D721Med (cell line): Measurements from ENCODE around the gene RBFA.

Experiments used
- DNase-seq: peaks from one replicate; pipeline ENCODE4 v3.0.0; 2011; ENCODE audit warnings: low spot score; ENCODE audit not compliant: insufficient read length
- FAIRE-seq: peaks from 2 replicates; lab custom pipeline; 2011; peaks lifted over from hg19 to GRCh38; lab: Jason Lieb, UNC
- CTCF ChIP-seq: IDR thresholded peaks from 2 replicates; pipeline ENCODE4 v1.5.1; 2012; ENCODE audit warnings: mild to moderate bottlenecking, control low read depth; ENCODE audit not compliant: insufficient read depth; ENCODE audit errors: missing control alignments

Gene RBFA

GRCh38 chr18:80041424-80041823, 7.2 kb downstream of the RBFA start:
- FAIRE-seq = no peak
- DNase-seq = no peak
- TF ChIP-seq CTCF = no peak

DNA sequence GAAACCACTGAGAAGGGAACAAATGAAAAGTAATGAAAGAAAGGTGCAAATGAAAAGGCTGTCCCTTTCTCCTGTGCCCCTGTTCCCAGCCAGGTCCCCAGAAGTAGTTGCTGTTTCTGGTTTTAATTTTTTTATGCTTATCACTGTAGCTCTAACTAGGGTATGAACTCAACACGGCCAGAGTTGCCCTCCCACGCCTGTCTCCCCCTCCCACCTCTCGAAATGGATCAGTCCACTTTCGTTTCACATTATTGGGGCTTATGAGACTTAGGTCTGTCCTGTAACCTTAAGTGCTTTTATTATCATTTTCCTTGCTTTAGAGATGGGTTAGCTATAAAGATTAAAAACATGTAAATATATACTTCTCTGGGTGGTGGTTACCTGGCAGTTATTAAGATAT, 8.6 kb downstream of the RBFA start:
- FAIRE-seq (no peak), DNase-seq (no peak)
- no peak for TF ChIP-seq CTCF

DNA sequence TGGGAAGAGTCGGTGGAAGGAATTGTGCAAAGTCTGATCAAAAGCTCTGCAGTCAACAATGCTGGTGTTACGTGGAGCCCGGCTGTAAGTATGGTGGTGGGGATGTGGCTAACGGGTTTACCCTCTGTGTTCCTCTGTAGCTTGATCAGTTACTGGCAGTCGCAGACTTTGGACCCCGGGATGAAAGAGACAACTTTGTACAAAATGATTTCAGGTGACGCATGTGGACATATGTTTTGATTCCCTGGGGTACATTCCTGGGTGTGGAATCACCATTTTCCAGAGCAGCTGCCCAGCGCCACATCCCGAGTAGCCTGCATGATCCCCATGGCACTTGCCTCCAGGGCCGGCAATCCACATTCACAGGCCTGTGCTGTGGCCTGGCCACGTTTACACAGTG, 9.8 kb downstream of the RBFA start:
- DNase-seq = no peak
- TF ChIP-seq CTCF = no peak
- peak; percentile 90 for FAIRE-seq

GRCh38 chr18:80046011-80046410, 11.8 kb downstream of the RBFA start:
- FAIRE-seq = peak; percentile 90
- no peak for DNase-seq
- no peak for TF ChIP-seq CTCF

DNA sequence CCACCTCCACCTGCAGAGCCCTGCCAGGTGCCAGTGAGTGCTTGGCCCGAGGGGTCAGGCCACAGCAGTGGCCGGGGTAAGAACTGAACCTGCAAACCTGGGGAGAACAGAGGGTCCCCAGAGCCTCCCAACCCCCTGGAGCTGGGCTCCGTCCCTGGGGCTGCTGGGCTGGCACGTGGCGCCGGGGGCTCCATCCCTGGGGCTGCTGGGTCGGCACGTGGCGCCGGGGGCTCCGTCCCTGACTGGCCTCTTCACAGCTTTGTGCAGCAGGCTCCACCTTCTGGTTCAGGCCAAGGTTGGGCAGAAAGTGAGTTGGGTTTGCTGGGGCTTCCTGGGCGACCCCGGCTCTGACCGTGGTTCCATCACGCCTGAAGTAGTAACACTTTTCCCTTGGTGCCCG, 12.2 kb downstream of the RBFA start:
- no peak for TF ChIP-seq CTCF
- FAIRE-seq (no peak), DNase-seq (no peak)

DNA sequence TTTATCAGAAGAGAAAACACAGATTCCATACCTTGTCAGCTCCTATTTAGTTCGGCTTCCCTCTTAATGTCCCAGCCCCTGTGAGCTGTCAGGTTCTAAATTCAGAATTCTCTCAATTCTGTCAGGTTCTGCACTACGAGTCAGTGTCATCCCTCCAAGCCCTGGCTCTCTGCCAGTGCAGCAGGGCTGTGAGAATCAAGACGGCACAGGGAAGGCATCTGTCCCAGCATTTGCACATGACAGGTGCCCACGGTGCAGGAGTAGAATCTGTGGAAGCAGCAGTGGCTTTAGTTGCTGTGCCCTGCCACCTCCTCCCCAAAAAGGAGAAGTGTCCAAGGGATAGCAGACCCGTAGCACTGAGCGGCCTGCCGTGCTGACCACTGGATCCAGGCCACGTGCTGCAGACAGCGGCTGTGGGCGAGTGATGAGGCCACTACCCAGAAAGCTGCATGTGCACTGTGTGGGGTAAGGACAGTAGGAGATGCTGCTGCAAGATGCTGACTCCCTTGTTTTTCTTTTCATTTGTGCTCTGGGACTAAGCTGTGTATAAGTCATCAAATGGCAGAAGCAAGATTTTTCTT, 12.8 kb downstream of the RBFA start:
- FAIRE-seq = peak; percentile 67
- no peak for DNase-seq
- TF ChIP-seq CTCF = no peak

GRCh38 chr18:80050797-80051196, 16.6 kb downstream of the RBFA start:
- TF ChIP-seq CTCF = no peak
- DNase-seq (no peak), FAIRE-seq (no peak)
